Choroid plexus epithelial cell (primary cell): ENCODE measurements around the gene MYH4.

Experiments used
- DNase-seq: peaks from one replicate; pipeline ENCODE4 v3.0.0-alpha.2; 2010; ENCODE audit warnings: low read depth
- H3K4me3 ChIP-seq: 2 replicates; pipeline ENCODE4 v1.5.1; 2011; ENCODE audit warnings: low read depth, mild to moderate bottlenecking, control low read depth, low read length, moderate library complexity
- TF ChIP-seq, protein P1 (sequence below): conservative IDR thresholded peaks from 2 replicates; pipeline ENCODE4 v1.5.1; 2011; ENCODE audit warnings: low read depth, mild to moderate bottlenecking, control low read depth, inconsistent platforms, low read length, moderate library complexity

MYH4 gene

GRCh38 chr17:10469459-10469858, at the start of gene MYH4:
MYH4 (minus strand) TSS chr17:10469559; CDS start chr17:10466745, 2,814 bp downstream.
- no peak within 1 kb of the TSS for H3K4me3 ChIP-seq
- no peak for DNase-seq
- TF ChIP-seq, protein P1, sequence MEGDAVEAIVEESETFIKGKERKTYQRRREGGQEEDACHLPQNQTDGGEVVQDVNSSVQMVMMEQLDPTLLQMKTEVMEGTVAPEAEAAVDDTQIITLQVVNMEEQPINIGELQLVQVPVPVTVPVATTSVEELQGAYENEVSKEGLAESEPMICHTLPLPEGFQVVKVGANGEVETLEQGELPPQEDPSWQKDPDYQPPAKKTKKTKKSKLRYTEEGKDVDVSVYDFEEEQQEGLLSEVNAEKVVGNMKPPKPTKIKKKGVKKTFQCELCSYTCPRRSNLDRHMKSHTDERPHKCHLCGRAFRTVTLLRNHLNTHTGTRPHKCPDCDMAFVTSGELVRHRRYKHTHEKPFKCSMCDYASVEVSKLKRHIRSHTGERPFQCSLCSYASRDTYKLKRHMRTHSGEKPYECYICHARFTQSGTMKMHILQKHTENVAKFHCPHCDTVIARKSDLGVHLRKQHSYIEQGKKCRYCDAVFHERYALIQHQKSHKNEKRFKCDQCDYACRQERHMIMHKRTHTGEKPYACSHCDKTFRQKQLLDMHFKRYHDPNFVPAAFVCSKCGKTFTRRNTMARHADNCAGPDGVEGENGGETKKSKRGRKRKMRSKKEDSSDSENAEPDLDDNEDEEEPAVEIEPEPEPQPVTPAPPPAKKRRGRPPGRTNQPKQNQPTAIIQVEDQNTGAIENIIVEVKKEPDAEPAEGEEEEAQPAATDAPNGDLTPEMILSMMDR = no peak

- no peak within 1 kb of the TSS for H3K4me3 ChIP-seq
- DNase-seq = no peak
- TF ChIP-seq, protein P1 = no peak
Measured at GRCh38 chr17:10518271-10519037, 49.1 kb upstream of the MYH4 start, which contains the start of gene MYH1. MYH1 (minus strand) TSS chr17:10518542; CDS start chr17:10516642, 1,900 bp downstream.

DNA sequence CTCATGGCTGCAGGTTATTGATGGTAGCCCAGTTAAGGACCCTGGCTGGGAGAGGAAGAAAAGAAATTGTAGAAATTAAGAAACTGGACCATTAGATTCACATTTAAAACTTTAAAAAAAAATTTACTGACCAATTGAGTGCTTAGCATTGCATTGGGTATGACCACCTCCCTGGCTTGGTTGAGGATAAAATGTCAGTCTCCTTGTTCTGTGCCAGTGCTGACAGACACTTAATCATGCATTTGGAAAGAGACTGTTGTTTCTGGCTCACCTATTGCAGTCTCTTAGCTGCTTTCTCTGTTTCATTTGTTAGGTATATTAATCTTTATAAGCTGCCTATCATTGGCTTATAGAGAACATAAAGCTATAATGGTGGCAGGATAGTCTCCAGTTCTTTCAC, 47.3 kb upstream of the MYH4 start:
- DNase-seq = no peak
- TF ChIP-seq, protein P1 = no peak
- H3K4me3 ChIP-seq = no peak overlapping the region

GRCh38 chr17:10516065-10516464, 46.7 kb upstream of the MYH4 start:
- DNase-seq = no peak
- TF ChIP-seq, protein P1 = no peak
- no peak overlapping the region for H3K4me3 ChIP-seq

- TF ChIP-seq, protein P1 = no peak
- no peak overlapping the region for H3K4me3 ChIP-seq
- no peak for DNase-seq
Measured at GRCh38 chr17:10513299-10514067, 44.1 kb upstream of the MYH4 start.

- TF ChIP-seq, protein P1 = no peak
- no peak for DNase-seq
- no peak overlapping the region for H3K4me3 ChIP-seq
Measured at GRCh38 chr17:10512856-10513255, 43.5 kb upstream of the MYH4 start.

DNA sequence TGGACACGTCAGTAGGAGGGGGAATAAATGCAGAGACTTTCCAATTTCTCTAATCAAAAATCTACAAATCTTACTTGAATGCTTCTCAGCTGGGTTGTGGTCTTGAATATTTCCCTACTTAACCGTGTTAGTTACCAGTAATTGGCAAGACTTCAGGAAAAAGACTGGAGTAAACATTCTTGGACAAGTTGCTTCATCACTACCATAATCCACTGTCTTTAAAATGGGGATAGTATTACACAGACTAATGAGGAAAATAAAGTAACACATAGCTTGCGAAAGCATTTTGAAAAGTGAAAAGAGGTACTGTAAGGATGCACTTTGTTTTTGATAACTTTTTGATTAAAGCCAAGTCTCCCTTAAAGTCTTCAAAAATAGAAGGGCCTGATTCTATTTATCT, 30.6 kb upstream of the MYH4 start:
- TF ChIP-seq, protein P1 = no peak
- no peak for DNase-seq
- no peak overlapping the region for H3K4me3 ChIP-seq
